H54 (cell line): ENCODE data around the gene PANK2.
"Not testable (repeated sequence)": the region's sequence is repeated elsewhere in the genome, so short reads cannot be mapped to it uniquely, and the experiment has no call there.

Experiments used
- DNase-seq: peaks from one replicate; pipeline ENCODE4 v3.0.0; 2011; ENCODE audit warnings: low spot score, mixed read lengths; ENCODE audit not compliant: insufficient read length
- FAIRE-seq: peaks from 3 replicates; lab custom pipeline; 2011; peaks lifted over from hg19 to GRCh38; lab: Jason Lieb, UNC
- POLR2A ChIP-seq: IDR thresholded peaks from 2 replicates; pipeline ENCODE4 v1.6.1; 2011; ENCODE audit warnings: low read depth, mild to moderate bottlenecking, low read length

The PANK2 gene

GRCh38 chr20:3885715-3886114, 3.5 kb upstream of the PANK2 start:
- TF ChIP-seq POLR2A: no peak
- FAIRE-seq (no peak), DNase-seq (no peak)

DNA sequence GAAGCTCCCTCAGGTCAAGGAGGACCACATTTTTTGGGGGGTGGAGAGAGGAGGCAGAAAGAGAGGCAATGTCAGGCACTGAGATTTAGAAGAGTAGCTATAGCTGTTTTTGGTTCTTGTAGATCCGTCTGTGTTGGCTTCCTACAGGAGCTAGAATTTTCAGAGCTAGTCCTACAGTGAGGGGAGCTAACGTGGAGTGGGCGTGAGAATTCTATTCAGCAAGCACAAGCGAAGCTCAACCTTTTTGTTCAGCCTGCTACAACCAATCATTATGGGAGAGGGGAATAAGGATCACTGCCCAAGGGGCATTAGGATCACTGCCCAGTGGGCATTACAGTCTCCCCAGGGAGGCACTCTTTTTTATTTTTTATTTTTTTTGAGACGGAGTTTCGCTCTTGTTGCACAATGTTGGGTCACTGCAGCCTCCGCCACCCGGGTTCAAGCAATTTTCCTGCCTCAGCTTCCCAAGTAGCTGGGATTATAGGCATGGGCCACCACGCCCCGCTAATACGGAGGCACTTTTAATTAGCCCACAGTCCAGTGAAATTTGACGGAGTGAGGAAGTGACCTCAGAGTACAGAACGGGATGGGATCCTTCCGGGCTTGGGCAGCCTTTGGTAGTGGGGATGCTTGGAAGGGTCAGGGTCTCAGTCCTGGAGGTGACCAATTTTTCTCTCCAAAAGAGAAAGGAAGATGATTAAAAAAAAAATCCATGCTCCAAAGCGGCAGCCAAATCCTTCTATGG, 1.1 kb upstream of the PANK2 start:
- TF ChIP-seq POLR2A: no peak
- no peak for FAIRE-seq
- no peak for DNase-seq

GRCh38 chr20:3889489-3890397, 556 bp downstream of the PANK2 start:
- DNase-seq: no peak
- FAIRE-seq: no peak
- TF ChIP-seq POLR2A: no peak

GRCh38 chr20:3890398-3890751, 1.2 kb downstream of the PANK2 start:
- FAIRE-seq (no peak), DNase-seq (no peak)
- no peak for TF ChIP-seq POLR2A

GRCh38 chr20:3890999-3891929, 2.1 kb downstream of the PANK2 start:
- TF ChIP-seq POLR2A: no peak
- FAIRE-seq: no peak
- no peak for DNase-seq

- no peak for DNase-seq
- no peak for FAIRE-seq
- TF ChIP-seq POLR2A: no peak
Measured at GRCh38 chr20:3894796-3895195, 5.6 kb downstream of the PANK2 start.

GRCh38 chr20:3896302-3896701, 7.1 kb downstream of the PANK2 start:
- no peak for TF ChIP-seq POLR2A
- DNase-seq: no peak
- no peak for FAIRE-seq

- TF ChIP-seq POLR2A: no peak
- FAIRE-seq: no peak
- DNase-seq: no peak
Measured at GRCh38 chr20:3896853-3897583, 7.8 kb downstream of the PANK2 start.

GRCh38 chr20:3898181-3898580, 9.0 kb downstream of the PANK2 start:
- DNase-seq, FAIRE-seq: not testable (repeated sequence)

GRCh38 chr20:3898639-3899038, 9.5 kb downstream of the PANK2 start:
- no peak for DNase-seq
- FAIRE-seq: no peak
- TF ChIP-seq POLR2A: no peak

DNA sequence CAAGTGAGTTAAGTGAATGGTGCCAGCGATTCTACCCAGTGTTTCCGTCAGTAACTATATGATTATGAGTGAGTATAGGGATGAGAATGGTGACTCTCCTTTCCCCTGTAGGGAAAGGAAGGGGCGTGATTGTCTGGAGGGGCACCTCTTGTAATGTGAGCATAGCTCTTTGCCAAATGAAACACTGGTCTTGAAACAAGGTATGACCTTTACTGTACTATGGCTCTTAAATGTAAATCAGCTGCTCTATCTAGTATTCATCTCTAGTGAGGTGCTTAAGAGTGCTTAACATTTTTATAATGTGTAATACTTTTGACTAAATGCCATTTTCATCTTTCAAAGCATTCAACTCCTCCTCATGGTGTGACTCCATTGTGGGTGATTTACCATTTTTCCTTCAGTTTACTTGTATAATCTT, 11.0 kb downstream of the PANK2 start:
- FAIRE-seq (no peak), DNase-seq (no peak)
- no peak for TF ChIP-seq POLR2A

DNA sequence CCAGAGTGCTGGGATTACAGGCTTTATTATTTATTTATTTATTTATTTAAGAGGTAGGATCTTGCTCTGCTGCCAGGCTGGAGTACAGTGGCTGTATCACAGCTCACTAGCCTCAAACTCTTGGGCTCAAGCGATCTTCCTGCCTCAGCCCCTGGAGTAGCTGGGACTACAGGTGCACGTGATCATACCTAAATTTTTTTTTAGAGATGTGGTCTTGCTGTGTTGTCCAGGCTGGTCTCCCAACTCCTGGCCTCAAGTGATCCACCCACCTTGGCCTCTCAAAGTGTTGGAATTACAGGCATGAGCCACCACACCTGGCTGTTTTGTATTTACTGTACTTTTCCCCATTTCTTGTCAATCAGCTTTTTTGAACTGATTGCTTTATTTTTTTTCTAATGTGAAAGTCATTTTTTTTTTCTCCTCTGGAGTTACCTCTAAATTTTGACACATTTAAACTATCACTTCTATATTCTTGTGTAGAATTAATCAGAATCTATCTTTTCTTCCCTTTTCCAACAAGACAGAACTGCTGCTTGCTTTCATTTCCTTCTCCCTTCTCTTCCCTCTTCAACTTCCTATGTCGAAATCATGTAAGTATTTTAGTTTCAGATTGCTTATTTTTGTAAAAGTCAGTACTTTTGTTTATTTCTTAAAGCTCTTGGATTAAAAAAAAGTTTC, 12.0 kb downstream of the PANK2 start:
- no peak for TF ChIP-seq POLR2A
- FAIRE-seq (no peak), DNase-seq (no peak)
